MCF 10A (cell line): ENCODE measurements around the gene IRAK2. TPM values are rescaled to one million over a fixed set of nuclear protein-coding genes. Genes with fewer than 3 reads are reported as not detected.

Experiments
- BruUV-seq: library from RNA; stranded (reverse); fragments of 400-500 nt; replicated peaks from 2 replicates; lab custom pipeline; 2021; lab: Mats Ljungman, UMichigan
- CTCF ChIA-PET: fragments of 300-600 bp; sonication (Branson Sonifier 250); formaldehyde crosslinking; extraction: SDS; loops from one replicate; lab custom pipeline; 2021; ENCODE audit warnings: antibody characterized with exemption, inconsistent platforms; lab: Yijun Ruan, JAX
- POLR2A ChIA-PET: fragments of 300-600, 350-650 bp; sonication (Branson Sonifier 250); formaldehyde crosslinking; extraction: SDS; loops from one replicate; lab custom pipeline; 2020; ENCODE audit warnings: antibody characterized with exemption, inconsistent platforms; lab: Yijun Ruan, JAX
- DNase-seq: peaks from one replicate; pipeline ENCODE4 v3.0.0-alpha.2; 2018; ENCODE audit not compliant: unreplicated experiment
- H3K27ac Mint-ChIP-seq: one replicate; pipeline ENCODE4 v1.8.0; 2022; ENCODE audit warnings: mild to moderate bottlenecking, low read depth, mixed read lengths; ENCODE audit not compliant: unreplicated experiment
- H3K27me3 Mint-ChIP-seq: one replicate; pipeline ENCODE4 v1.8.0; 2022; ENCODE audit warnings: mixed read lengths; ENCODE audit not compliant: insufficient read depth, unreplicated experiment
- H3K36me3 Mint-ChIP-seq: one replicate; pipeline ENCODE4 v1.8.0; 2022; ENCODE audit warnings: mild to moderate bottlenecking, moderate library complexity, mixed read lengths; ENCODE audit not compliant: insufficient read depth, unreplicated experiment
- H3K4me1 Mint-ChIP-seq: one replicate; pipeline ENCODE4 v1.8.0; 2022; ENCODE audit warnings: mixed read lengths; ENCODE audit not compliant: insufficient read depth, unreplicated experiment
- H3K4me3 Mint-ChIP-seq: one replicate; pipeline ENCODE4 v1.8.0; 2022; ENCODE audit warnings: mild to moderate bottlenecking, moderate library complexity, mixed read lengths; ENCODE audit not compliant: unreplicated experiment
- H3K9me3 Mint-ChIP-seq: one replicate; pipeline ENCODE4 v1.8.0; 2022; ENCODE audit warnings: mixed read lengths; ENCODE audit not compliant: unreplicated experiment
- intact Hi-C: fragments of 100-400 bp; cut with micrococcal nuclease; formaldehyde crosslinking; loops from 2 replicates; pipeline ENCODE4 v1.14.1; 2022
- total RNA-seq: library from RNA; stranded (reverse); gene quantifications from 2 replicates; pipeline ENCODE4 v1.2.3, GENCODE V29; 2022
- TF ChIP-seq, protein P1 (sequence below): fragments of 200-600 bp; IDR thresholded peaks from one replicate; pipeline ENCODE4 v1.8.0; 2022; ENCODE audit warnings: antibody characterized with exemption, mild to moderate bottlenecking; ENCODE audit not compliant: unreplicated experiment

IRAK2 gene
- total RNA-seq, 1 experiment from 2014 or later, result 6.0 TPM

DNA sequence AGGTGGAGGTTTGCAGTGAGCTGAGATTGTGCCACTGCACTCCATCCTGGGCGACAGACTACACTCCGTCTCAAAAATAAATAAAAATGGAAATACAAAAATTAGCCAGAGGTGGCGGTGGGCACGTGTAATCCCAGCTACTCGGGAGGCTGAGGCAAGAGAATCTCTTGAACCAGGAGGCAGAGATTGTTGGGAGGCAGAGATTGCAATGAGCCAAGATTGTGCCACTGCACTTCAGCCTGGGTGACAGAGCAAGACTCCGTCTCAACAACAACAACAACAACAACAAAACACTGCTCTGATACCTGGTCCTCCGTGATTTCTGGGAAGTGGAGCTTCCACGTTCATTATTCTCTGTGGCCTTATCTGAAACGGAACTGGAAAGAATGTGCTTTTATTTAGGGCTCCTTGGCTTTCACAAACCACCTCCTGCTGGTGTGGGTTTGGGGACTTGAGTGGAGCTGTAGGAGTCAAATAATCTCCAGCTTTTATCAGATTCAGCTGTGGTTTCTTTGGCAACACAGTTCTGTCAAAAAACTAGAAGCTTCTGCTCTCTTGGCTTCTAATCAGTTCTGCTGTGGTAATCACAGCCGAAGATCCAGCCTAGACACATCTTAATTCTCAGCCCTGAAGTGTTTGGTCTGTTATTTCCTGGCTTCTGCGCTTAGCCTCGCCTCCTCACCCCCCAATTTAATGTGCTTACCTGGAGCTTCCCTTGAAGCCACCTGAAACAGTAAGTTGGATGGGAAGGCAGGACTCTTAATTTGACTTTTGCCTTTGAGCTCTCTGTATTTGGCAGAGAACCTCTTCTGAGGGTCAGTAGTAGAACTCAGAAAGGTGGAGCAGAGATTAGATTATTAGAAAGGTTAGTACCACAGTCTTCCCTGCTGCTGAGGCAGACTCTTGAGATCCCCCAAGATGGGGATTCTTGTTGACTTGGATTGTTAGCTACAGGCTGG lies 21.4 kb downstream of the IRAK2 start:
- intact Hi-C loops, result no loop called here
- no peaks in the 10 kb centered on the region for H3K27me3 Mint-ChIP-seq
- no TSS peak for BruUV-seq
- POLR2A ChIA-PET, result interaction anchor here (0.6 to 1.4 kb wide), 5 partner anchors 19 to 393 kb away, joined by 3 to 5 read pairs (median 3); partner anchors contain the start of genes ARPC4 and TATDN2
- TF ChIP-seq, protein P1, sequence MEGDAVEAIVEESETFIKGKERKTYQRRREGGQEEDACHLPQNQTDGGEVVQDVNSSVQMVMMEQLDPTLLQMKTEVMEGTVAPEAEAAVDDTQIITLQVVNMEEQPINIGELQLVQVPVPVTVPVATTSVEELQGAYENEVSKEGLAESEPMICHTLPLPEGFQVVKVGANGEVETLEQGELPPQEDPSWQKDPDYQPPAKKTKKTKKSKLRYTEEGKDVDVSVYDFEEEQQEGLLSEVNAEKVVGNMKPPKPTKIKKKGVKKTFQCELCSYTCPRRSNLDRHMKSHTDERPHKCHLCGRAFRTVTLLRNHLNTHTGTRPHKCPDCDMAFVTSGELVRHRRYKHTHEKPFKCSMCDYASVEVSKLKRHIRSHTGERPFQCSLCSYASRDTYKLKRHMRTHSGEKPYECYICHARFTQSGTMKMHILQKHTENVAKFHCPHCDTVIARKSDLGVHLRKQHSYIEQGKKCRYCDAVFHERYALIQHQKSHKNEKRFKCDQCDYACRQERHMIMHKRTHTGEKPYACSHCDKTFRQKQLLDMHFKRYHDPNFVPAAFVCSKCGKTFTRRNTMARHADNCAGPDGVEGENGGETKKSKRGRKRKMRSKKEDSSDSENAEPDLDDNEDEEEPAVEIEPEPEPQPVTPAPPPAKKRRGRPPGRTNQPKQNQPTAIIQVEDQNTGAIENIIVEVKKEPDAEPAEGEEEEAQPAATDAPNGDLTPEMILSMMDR, result no peak
- no peak overlapping the region for H3K4me3 Mint-ChIP-seq
- DNase-seq, result no peak
- no peaks in the 10 kb centered on the region for H3K9me3 Mint-ChIP-seq
- no peak overlapping the region for H3K27ac Mint-ChIP-seq
- peaks cover 17% of the 10 kb centered on the region for H3K4me1 Mint-ChIP-seq
- CTCF ChIA-PET, result interaction anchor here (0.5 to 1.3 kb wide), 4 partner anchors 21 to 1193 kb away, joined by 3 to 5 read pairs (median 4); partner anchors contain the start of gene IRAK2
- no peaks in the 10 kb centered on the region for H3K36me3 Mint-ChIP-seq

DNA sequence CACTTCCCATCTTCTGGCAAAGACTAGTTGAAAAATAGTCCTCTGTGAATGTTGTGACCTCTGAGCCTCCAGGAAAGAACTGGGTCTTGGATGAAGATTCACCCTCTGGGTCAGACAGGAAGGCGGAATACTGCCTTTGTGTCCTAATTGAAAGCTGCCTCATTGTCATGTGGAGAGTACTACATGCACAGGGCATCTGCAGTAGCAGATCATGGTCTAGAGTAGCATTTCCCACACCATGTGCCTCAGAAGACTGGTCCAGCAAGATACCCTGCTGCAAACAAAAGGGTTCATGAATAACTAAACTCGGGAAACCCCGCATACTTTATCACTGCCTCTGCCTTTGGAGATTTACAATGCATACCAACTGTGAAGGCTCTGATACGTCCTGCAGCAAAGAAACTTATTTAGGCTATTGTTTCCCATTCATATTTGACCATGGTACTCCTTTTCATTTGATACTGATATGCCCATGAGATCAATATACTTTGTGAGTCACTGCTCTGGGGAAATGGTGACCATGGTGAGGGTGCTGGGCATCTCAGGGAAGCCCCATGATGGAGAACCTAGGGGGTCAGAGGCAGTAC lies 22.7 kb downstream of the IRAK2 start:
- intact Hi-C loops, result no loop called here

DNA sequence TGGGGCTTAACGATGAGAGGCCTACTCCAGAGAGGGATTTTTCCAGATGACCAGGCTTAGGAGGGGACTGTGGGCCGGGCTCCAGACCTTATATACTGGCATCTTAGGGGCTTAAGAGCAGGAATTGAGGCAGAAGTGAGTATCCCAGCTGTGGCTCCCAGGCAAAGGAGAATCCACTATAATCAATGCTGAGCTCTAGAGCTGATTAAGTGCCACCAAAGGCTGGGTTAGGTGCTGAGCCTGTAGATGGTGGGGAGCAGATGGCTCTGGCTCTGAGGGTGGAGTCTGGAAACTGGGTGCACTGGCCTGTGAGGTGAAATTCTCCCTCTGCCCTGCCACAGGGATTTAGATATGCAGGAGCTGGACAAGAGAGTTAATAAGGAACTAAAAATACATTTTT lies 23.2 kb downstream of the IRAK2 start:
- BruUV-seq, result no TSS peak
- Mint-ChIP-seq H3K4me1 (peaks cover 31% of the 10 kb centered on the region), H3K9me3 (no peaks in the 10 kb centered on the region), H3K36me3 (peaks cover 7% of the 10 kb centered on the region), H3K27ac (no peak overlapping the region), H3K27me3 (no peaks in the 10 kb centered on the region), H3K4me3 (no peak overlapping the region)
- intact Hi-C loops, result no loop called here
- ChIA-PET POLR2A (interaction anchor here (0.7 kb wide), 1 partner anchor 40 kb away, joined by 3 read pairs; no protein-coding TSS in a partner anchor), CTCF (interaction anchor here (0.6 to 0.7 kb wide), 2 partner anchors 23 to 24 kb away, joined by 3 read pairs; partner anchors contain the start of gene IRAK2)
- no peak for DNase-seq
- TF ChIP-seq, protein P1, result no peak

More for the DNA sequence above, 22.7 kb downstream of the IRAK2 start:
- no peak overlapping the region for H3K4me3 Mint-ChIP-seq
- TF ChIP-seq, protein P1, result no peak
- BruUV-seq, result no TSS peak
- ChIA-PET CTCF (interaction anchor here (0.7 to 1.3 kb wide), 2 partner anchors 22 kb away, joined by 3 to 4 read pairs; partner anchors contain the start of gene IRAK2), POLR2A (interaction anchor here (1.4 kb wide), 1 partner anchor 18 kb away, joined by 5 read pairs; no protein-coding TSS in a partner anchor)
- H3K4me1 Mint-ChIP-seq, result peaks cover 27% of the 10 kb centered on the region
- no peaks in the 10 kb centered on the region for H3K9me3 Mint-ChIP-seq
- H3K27me3 Mint-ChIP-seq, result no peaks in the 10 kb centered on the region
- no peak for DNase-seq
- no peak overlapping the region for H3K27ac Mint-ChIP-seq
- peaks cover 7% of the 10 kb centered on the region for H3K36me3 Mint-ChIP-seq
